ENCODE data around the gene CDC42EP4. TPM values are rescaled to one million over a fixed set of nuclear protein-coding genes. Genes with fewer than 3 reads are reported as not detected.
"Not testable (repeated sequence)": the region's sequence is repeated elsewhere in the genome, so short reads cannot be mapped to it uniquely, and the experiment has no call there.

Gene CDC42EP4
- total RNA-seq, 1 experiment from 2014 or later, result 25.8 TPM

DNA sequence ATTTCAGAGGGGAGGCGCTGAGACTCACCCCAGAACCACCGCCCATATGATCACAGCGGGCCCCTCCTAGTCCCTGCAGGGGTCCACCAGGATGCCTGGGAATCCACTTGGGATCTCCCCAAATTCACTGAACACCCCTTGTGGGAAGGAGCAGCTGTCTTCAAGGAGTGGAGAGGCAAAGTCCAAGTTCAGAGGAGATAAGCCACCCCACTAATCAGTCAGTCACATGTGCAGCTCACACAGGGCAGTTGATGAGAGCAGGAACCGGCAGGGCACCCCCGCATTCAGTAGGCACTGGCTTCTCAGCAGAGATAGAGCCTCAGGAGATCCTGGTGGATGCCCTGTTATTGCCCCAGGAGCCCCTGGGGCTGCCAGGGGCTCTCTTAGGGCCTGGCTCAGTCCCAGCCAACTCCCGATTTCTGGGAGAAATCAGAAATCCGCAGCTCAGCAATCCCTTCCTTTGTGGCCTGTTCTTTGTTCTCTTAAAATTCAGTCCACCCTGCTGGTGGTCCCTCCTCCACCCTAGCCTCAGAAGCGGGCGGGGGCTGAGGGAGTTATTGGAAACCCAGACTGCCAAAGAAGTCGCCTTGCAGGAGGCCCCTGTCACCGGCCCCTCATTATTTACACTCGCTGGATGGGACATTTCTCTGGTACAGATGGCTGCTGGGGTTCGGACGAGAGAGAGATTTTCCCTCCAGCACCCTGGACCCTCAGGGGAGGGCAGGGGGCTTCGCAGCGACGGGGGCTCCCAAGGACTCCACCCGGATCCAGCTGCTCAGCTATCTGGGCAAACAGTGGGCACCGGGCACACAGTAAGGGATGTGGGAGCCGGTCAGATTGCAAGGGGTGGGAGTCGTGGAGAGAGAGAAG is 1.8 kb downstream of the CDC42EP4 start:
- TF ChIP-seq, protein P1, sequence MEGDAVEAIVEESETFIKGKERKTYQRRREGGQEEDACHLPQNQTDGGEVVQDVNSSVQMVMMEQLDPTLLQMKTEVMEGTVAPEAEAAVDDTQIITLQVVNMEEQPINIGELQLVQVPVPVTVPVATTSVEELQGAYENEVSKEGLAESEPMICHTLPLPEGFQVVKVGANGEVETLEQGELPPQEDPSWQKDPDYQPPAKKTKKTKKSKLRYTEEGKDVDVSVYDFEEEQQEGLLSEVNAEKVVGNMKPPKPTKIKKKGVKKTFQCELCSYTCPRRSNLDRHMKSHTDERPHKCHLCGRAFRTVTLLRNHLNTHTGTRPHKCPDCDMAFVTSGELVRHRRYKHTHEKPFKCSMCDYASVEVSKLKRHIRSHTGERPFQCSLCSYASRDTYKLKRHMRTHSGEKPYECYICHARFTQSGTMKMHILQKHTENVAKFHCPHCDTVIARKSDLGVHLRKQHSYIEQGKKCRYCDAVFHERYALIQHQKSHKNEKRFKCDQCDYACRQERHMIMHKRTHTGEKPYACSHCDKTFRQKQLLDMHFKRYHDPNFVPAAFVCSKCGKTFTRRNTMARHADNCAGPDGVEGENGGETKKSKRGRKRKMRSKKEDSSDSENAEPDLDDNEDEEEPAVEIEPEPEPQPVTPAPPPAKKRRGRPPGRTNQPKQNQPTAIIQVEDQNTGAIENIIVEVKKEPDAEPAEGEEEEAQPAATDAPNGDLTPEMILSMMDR (IDR thresholded peaks at IDR 0.05; ENCODE audit: insufficient read depth in 1 of 2, low read depth in 1 of 2, low read length in 1 of 2, severe bottlenecking in 1 of 2, unreplicated experiment in 1 of 2), result no peak
- CTCF ChIA-PET, result interaction anchor here (0.6 to 2.2 kb wide), 6 partner anchors 14 to 582 kb away, joined by 3 to 14 read pairs (median 4); no protein-coding TSS in a partner anchor

DNA sequence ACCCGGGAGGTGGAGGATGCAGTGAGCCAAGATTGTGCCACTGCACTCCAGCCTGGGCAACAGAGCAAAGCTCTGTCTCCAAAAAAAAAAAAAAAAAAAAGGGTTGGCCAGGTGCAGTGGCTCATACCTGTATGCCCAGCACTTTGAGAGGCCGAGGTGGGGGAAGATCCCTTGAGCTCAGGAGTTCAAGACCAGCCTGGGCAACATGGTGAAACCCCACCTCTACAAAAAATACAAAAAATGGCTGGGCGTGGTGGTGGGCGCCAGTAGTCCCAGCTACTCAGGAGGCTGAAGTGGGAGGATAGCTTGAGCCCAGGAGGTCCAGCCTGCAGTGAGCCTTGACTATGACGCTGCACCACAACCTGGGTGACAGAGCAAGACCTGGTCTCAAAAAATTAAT is 2.8 kb downstream of the CDC42EP4 start:
- H3K36me3 ChIP-seq (ENCODE audit: control insufficient read depth, insufficient read depth, low read length); H3K9me3 Mint-ChIP-seq (ENCODE audit: unreplicated experiment); H3K4me3 ChIP-seq (ENCODE audit: low read depth, low read length); DNase-seq; BruUV-seq (replicated peaks); H3K27me3 ChIP-seq (replicated peaks; ENCODE audit: control insufficient read depth, insufficient read depth, low read length); H3K27me3 Mint-ChIP-seq (ENCODE audit: insufficient read depth, unreplicated experiment); H3K9me3 ChIP-seq; POLR2A ChIA-PET; CTCF ChIA-PET: not testable (repeated sequence)
- Mint-ChIP-seq H3K27ac (ENCODE audit: unreplicated experiment) (peak overlapping the region; percentile 90), H3K36me3 (ENCODE audit: insufficient read depth, unreplicated experiment) (peaks cover 31% of the 10 kb centered on the region), H3K4me1 (ENCODE audit: low read depth, unreplicated experiment) (peaks cover 12% of the 10 kb centered on the region), H3K4me3 (ENCODE audit: unreplicated experiment) (peak overlapping the region; percentile 88)
- H3K4me1 ChIP-seq, result peaks cover 42% of the 10 kb centered on the region
- intact Hi-C loops (cut with micrococcal nuclease; ENCODE audit: unreplicated experiment), result loop anchor here (2.0 kb wide), 1 partner anchor 20 kb away; no protein-coding TSS in a partner anchor

More for the DNA sequence above, 1.8 kb downstream of the CDC42EP4 start:
- Histone ChIP-seq H3K4me1 (peaks cover 34% of the 10 kb centered on the region), H3K36me3 (ENCODE audit: control insufficient read depth, insufficient read depth, low read length) (peaks cover 3% of the 10 kb centered on the region; the same call in 1 of the 2 replicates), H3K9me3 (no peaks in the 10 kb centered on the region), H3K4me3 (ENCODE audit: low read depth, low read length) (peak overlapping the region; percentile 97), H3K27me3 (replicated peaks; ENCODE audit: control insufficient read depth, insufficient read depth, low read length) (no peaks in the 10 kb centered on the region)
- peak overlapping the region; percentile 88 for H3K4me3 Mint-ChIP-seq (ENCODE audit: unreplicated experiment)
- H3K27me3 Mint-ChIP-seq (ENCODE audit: insufficient read depth, unreplicated experiment), result no peaks in the 10 kb centered on the region
- intact Hi-C loops (cut with micrococcal nuclease; ENCODE audit: unreplicated experiment), result loop anchor here (2.0 kb wide), 2 partner anchors 21 to 61 kb away; no protein-coding TSS in a partner anchor
- TSS peak; percentile 65 for BruUV-seq (replicated peaks)
- peaks cover 8% of the 10 kb centered on the region for H3K4me1 Mint-ChIP-seq (ENCODE audit: low read depth, unreplicated experiment)
- H3K9me3 Mint-ChIP-seq (ENCODE audit: unreplicated experiment), result no peaks in the 10 kb centered on the region
- peaks cover 31% of the 10 kb centered on the region for H3K36me3 Mint-ChIP-seq (ENCODE audit: insufficient read depth, unreplicated experiment)
- POLR2A ChIA-PET, result interaction anchor here (1.0 to 1.4 kb wide), 2 partner anchors 11 to 50 kb away, joined by 3 read pairs; no protein-coding TSS in a partner anchor
- H3K27ac Mint-ChIP-seq (ENCODE audit: unreplicated experiment), result peak overlapping the region; percentile 90
- peak; percentile 57 to 76 for DNase-seq

GRCh38 chr17:73308017-73308823 is 3.6 kb downstream of the CDC42EP4 start:
- DNase-seq, result peak; percentile 81 to 88
- Mint-ChIP-seq H3K36me3 (ENCODE audit: insufficient read depth, unreplicated experiment) (peaks cover 33% of the 10 kb centered on the region), H3K9me3 (ENCODE audit: unreplicated experiment) (no peaks in the 10 kb centered on the region), H3K27ac (ENCODE audit: unreplicated experiment) (peak overlapping the region; percentile 70), H3K4me3 (ENCODE audit: unreplicated experiment) (peak overlapping the region; percentile 52), H3K27me3 (ENCODE audit: insufficient read depth, unreplicated experiment) (no peaks in the 10 kb centered on the region), H3K4me1 (ENCODE audit: low read depth, unreplicated experiment) (peaks cover 18% of the 10 kb centered on the region)
- ChIA-PET CTCF (interaction anchor here (0.6 to 1.0 kb wide), 4 partner anchors 52 to 581 kb away, joined by 3 read pairs; a partner anchor contains a TSS), POLR2A (no interaction called here)
- H3K4me1 ChIP-seq, result peaks cover 44% of the 10 kb centered on the region
- BruUV-seq (replicated peaks), result TSS peak; percentile 2
- H3K9me3 ChIP-seq, result no peaks in the 10 kb centered on the region
- peak overlapping the region; percentile 9; the same call in 1 of the 2 replicates for H3K4me3 ChIP-seq (ENCODE audit: low read depth, low read length)
- TF ChIP-seq, protein P1 (IDR thresholded peaks at IDR 0.05; ENCODE audit: insufficient read depth in 1 of 2, low read depth in 1 of 2, low read length in 1 of 2, severe bottlenecking in 1 of 2, unreplicated experiment in 1 of 2), result no peak
- intact Hi-C loops (cut with micrococcal nuclease; ENCODE audit: unreplicated experiment), result loop anchor here (2.0 kb wide), 1 partner anchor 19 kb away; no protein-coding TSS in a partner anchor
- H3K36me3 ChIP-seq (ENCODE audit: control insufficient read depth, insufficient read depth, low read length), result peaks cover 3% of the 10 kb centered on the region; the same call in 1 of the 2 replicates
- H3K27me3 ChIP-seq (replicated peaks; ENCODE audit: control insufficient read depth, insufficient read depth, low read length), result no peaks in the 10 kb centered on the region

Measured in Caco-2 (cell line).